NOMO-1 treated with DMSO at 0.1 percent for 48 hours (cell line): ENCODE results near the gene PRIM2.
"Not testable (repeated sequence)": the region's sequence is repeated elsewhere in the genome, so short reads cannot be mapped to it uniquely, and the experiment has no call there.

ENCODE experiments used
- DNase-seq: peaks from one replicate; lab custom pipeline; 2025; ENCODE audit not compliant: unreplicated experiment; lab: John Stamatoyannopoulos, UW

Gene PRIM2

GRCh38 chr6:57496251-57496650 is 178.8 kb downstream of the PRIM2 start:
- DNase-seq, result not testable (repeated sequence)

DNA sequence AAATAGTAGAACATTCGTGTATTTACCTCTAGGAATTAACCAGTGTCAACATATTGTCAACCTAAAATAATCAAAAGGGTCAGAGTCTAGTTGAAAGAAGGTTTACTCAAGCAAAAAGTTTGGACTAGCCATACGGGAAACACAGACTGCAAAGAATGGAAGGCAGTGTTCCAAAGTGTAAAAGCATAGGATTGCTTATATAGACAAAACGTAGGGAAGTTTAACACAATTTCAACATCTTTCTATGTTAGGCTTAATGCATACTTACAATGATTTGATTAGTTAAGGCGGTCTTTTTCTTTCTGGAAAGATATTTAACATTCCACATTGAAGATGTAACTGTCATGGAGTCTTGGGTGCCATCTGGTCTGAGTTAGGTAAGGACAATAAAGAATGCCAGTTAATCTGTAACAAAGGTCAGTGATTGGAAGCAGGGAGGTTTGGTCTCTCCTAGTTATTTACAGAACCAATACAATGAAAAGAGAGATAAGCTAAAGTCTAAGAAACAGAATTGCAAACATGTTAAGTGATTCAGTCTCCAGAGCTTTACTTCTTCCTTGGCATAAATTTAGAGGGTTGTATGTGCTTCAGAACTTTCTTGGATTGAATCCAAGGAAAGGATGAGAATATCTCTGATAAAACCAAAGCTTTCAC is 183.1 kb downstream of the PRIM2 start:
- DNase-seq, result not testable (repeated sequence)

DNA sequence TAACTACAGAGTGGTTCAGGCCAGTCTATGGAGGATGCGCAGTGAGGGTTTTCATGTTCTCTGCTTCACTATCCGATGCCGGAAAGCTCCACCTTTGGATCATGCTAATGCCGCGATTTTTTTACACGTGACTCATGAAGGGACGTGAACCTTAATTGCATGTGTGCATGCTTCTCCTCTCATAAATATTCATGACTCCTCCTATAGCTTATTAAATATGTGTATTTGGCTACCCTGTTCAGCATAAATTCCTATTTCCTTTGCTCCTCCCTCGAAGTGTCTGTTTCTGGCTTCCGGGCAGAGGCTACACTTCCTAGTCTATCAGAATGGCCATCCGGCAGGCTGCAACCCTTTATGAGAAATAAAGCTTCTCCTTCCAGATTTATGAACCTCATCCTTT is 185.0 kb downstream of the PRIM2 start:
- DNase-seq, result not testable (repeated sequence)

GRCh38 chr6:57505251-57505650 is 187.8 kb downstream of the PRIM2 start:
- DNase-seq, result not testable (repeated sequence)

DNA sequence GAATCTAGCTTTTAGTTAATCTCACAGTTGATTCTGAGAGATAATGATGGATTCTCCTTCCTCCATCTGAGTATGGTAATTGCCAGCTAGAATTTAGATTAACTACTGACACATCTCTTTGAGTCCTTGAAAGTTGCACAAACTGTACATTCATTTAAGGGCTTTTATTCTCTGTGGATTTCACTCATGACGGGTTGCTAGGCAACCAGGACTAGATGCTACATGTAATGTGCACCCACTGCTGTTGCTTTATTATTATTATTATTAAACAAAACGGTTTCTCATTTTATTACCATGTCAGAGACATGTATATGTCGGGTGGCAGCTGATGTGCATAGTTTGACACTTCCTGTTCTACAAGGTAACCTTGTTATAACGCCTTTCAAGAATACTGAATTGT is 193.0 kb downstream of the PRIM2 start:
- not testable (repeated sequence) for DNase-seq

- DNase-seq, result not testable (repeated sequence)
Observed at GRCh38 chr6:57515171-57515570, 197.7 kb downstream of the PRIM2 start.

- DNase-seq, result not testable (repeated sequence)
Observed at GRCh38 chr6:57515845-57516244, 198.4 kb downstream of the PRIM2 start.

- DNase-seq, result not testable (repeated sequence)
Observed at GRCh38 chr6:57516776-57517175, 199.3 kb downstream of the PRIM2 start.

- not testable (repeated sequence) for DNase-seq
Observed at GRCh38 chr6:57519198-57519597, 201.8 kb downstream of the PRIM2 start.

- DNase-seq, result not testable (repeated sequence)
Observed at GRCh38 chr6:57521085-57521484, 203.7 kb downstream of the PRIM2 start.

DNA sequence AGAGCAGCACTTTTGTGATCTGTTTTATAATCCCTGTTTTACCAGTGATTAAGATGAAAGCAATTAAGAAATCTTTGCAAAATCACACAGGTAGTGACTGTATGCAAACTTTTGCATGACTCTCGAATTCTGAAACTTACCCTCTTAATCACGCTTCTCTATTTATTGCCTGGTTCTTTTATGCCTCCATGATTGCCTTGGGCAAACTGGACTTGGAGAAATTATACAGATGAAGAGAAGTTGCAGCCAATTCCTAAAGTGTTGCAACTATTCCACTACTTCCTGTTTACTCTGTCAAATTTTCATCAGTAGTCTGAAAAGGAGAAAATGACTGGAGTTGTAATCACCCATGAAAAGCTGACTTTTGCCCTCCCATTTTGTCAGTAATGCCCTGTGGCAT is 205.8 kb downstream of the PRIM2 start:
- DNase-seq, result not testable (repeated sequence)

DNA sequence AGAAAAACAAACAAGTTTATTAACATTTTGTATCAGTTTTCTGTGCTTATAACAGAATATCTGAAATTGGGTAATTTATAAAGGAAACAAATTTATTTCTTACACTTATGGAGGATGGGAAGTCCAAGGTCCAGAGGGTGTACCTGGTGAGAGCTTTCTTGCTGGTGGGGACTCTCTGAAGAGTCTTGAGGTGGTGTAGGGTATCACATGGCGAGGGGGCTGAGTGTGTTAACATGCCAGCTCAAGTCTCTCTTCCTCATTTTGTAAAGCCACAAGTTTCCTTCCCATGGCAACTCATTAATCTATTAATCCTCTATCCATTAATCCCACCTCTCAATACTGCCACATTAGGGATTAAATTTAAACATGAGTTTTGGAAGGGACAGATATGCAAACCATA is 212.3 kb downstream of the PRIM2 start:
- not testable (repeated sequence) for DNase-seq

DNA sequence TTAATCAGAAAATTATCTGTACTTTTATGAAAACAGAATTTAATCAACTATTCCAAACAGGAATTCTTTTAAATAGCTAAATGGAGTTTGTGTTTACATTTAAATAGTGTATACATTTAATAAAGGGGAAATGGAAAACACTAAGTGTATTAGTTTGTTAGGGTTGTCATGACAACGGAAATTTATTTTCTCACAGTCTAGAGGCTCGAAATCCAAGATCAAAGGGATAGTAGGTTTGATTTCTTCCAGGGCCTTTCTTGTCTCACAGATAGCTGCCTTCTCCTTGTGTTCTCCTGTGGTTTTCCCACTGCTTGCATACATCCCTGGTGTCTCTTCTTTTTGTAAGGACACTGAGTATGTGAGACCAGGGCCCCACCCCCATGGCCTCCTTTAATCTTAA is 215.2 kb downstream of the PRIM2 start:
- not testable (repeated sequence) for DNase-seq

GRCh38 chr6:57535121-57535520 is 217.7 kb downstream of the PRIM2 start:
- DNase-seq, result not testable (repeated sequence)

- peak; percentile 14 for DNase-seq
Observed at GRCh38 chr6:57535994-57536393, 218.6 kb downstream of the PRIM2 start.

GRCh38 chr6:57537916-57538315 is 220.5 kb downstream of the PRIM2 start:
- not testable (repeated sequence) for DNase-seq

GRCh38 chr6:57551961-57552360 is 234.5 kb downstream of the PRIM2 start:
- DNase-seq, result not testable (repeated sequence)

DNA sequence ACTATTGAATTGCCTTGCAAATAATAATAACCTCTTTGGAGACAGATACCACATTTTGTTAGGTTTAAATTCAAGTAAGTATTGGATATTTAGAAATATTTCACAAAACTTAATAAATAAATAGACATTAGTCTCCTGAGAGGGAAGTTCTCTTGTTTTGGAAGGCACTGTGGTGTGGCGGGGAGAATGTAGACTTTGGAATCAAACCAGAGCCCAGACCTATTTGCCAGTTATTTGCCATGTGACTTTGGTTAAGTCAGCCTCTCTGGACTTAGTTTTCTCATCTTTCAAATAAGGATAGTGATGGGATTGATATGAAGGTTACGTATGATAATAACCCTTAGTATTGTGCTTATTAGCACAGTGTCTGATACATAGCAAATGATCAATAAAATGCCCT is 240.4 kb downstream of the PRIM2 start:
- DNase-seq, result not testable (repeated sequence)

DNA sequence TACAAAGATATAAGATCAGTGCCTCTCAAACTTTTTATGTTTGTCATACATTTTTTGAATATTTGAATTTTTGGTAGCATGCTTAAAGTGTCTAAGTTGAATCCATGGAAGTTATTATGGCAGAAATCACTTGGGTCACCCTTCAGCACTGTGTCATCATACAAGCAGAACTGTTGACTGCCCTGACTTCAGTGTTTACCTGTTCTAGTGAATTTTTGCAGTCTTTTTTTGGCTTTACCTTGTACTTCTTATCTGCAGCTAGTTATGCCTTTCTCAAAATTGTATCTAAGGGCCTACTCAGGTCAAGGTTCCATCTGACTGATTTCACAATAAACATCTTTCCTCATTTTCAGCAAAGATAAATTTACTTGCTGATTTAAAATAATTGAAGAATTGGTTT is 241.7 kb downstream of the PRIM2 start:
- DNase-seq, result not testable (repeated sequence)

DNA sequence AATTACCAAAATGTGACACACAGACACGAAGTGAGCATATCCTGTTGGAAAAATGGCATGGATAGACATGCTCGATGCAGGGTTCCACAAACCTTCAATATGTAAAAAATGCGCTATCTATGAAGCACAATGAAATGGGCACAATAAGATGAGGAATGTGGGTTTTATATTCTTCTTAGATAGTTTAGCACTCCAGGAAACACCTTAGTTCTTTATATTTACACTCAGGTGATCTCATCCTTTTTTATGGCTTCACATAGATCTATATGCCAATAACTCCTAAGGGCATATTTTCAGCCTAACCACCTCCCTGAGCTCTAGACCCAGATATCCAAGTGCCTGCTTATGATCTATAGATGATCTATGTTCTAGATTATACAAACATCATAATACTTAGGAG is 244.8 kb downstream of the PRIM2 start:
- DNase-seq, result not testable (repeated sequence)

GRCh38 chr6:57572119-57572518 is 254.7 kb downstream of the PRIM2 start:
- not testable (repeated sequence) for DNase-seq

- DNase-seq, result not testable (repeated sequence)
Observed at GRCh38 chr6:57572844-57573243, 255.4 kb downstream of the PRIM2 start.

DNA sequence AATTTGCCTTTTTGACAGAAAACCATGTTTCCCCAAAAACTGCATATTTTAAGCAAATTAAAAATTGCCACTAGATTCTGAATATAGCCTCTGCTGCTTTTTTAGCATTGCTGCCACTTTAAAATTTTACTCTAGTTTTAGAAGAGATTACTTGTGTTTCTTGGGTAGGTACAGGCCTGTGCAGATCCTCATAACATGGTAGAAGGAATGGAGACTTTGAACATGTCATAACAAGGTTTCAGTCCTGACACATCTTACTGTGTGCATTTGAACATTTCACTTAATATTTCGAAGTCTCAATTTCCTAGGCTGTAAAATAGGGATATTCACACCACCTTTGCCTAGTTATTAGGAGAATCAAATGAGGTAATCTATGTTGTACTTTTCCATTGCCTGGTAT is 259.6 kb downstream of the PRIM2 start:
- not testable (repeated sequence) for DNase-seq
